Activated CD8-positive, alpha-beta memory T cell treated with anti-CD3 and anti-CD28 coated beads, Interleukin-2, amount 50 U/mL, for 48 hours (primary cell): ENCODE data around the gene TLE3.
A peak's percentile ranks its signal among the peaks of the same experiment; 100 is the strongest.
"Not testable (repeated sequence)": the region's sequence is repeated elsewhere in the genome, so short reads cannot be mapped to it uniquely, and the experiment has no call there.

Experiments
- DNase-seq: peaks from one replicate; pipeline ENCODE4 v3.0.0-alpha.2; 2020

The TLE3 gene

GRCh38 chr15:70125605-70126004, 27.9 kb upstream of the TLE3 start:
- DNase-seq: no peak

GRCh38 chr15:70121624-70122302, 24.0 kb upstream of the TLE3 start:
- no peak for DNase-seq

- no peak for DNase-seq
Measured at GRCh38 chr15:70120958-70121623, 23.4 kb upstream of the TLE3 start.

- DNase-seq: no peak
Measured at GRCh38 chr15:70119911-70120508, 22.3 kb upstream of the TLE3 start.

- DNase-seq: no peak
Measured at GRCh38 chr15:70118599-70118998, 20.9 kb upstream of the TLE3 start.

- no peak for DNase-seq
Measured at GRCh38 chr15:70116317-70116716, 18.6 kb upstream of the TLE3 start.

- DNase-seq: no peak
Measured at GRCh38 chr15:70114221-70114620, 16.5 kb upstream of the TLE3 start.

GRCh38 chr15:70113304-70113700, 15.6 kb upstream of the TLE3 start:
- DNase-seq: no peak

- DNase-seq: not testable (repeated sequence)
Measured at GRCh38 chr15:70112572-70113303, 15.0 kb upstream of the TLE3 start.

GRCh38 chr15:70112074-70112395, 14.3 kb upstream of the TLE3 start:
- DNase-seq: no peak

- DNase-seq: no peak
Measured at GRCh38 chr15:70111203-70112073, 13.7 kb upstream of the TLE3 start.

- DNase-seq: no peak
Measured at GRCh38 chr15:70109978-70110377, 12.3 kb upstream of the TLE3 start.

- no peak for DNase-seq
Measured at GRCh38 chr15:70109531-70109930, 11.8 kb upstream of the TLE3 start.

GRCh38 chr15:70103880-70104626, 6.3 kb upstream of the TLE3 start:
- no peak for DNase-seq

- no peak for DNase-seq
Measured at GRCh38 chr15:70102827-70103226, 5.1 kb upstream of the TLE3 start.

- no peak for DNase-seq
Measured at GRCh38 chr15:70101459-70102113, 3.9 kb upstream of the TLE3 start.

GRCh38 chr15:70100474-70101341, 3.0 kb upstream of the TLE3 start:
- DNase-seq: peak; percentile 78

GRCh38 chr15:70099967-70100473, 2.3 kb upstream of the TLE3 start:
- no peak for DNase-seq

- peak; percentile 100 for DNase-seq
Measured at GRCh38 chr15:70099167-70099966, 1.6 kb upstream of the TLE3 start.
